ENCODE data around the gene SLC33A1. TPM values are rescaled to one million over a fixed set of nuclear protein-coding genes. Genes with fewer than 3 reads are reported as not detected.
"Not testable (repeated sequence)": the region's sequence is repeated elsewhere in the genome, so short reads cannot be mapped to it uniquely, and the experiment has no call there.

SLC33A1 gene
- total and polyA plus RNA-seq, 2 of the 13 experiments (the other 11 are each of a cell fraction or from before 2014, with no cell fraction given) = 20.0 to 32.1 TPM

DNA sequence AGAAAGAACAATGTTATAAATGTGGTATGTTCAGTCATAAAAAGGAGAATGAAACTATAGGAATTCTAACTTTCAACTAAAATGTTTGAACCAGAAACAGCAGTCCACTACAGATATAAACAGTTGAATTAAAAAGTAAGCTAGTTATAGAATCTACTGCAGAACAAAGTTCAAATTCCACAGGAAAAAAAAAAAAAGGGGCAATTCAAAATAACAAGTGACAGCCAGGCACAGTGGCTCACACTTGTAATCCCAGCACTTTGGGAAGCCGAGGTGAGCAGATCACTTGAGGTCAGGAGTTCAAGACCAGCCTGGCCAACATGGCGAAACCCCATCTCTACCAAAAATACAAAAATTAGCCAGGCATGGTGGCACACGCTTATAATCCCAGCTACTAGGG, 4.8 kb downstream of the SLC33A1 start:
- not testable (repeated sequence) for H3K27ac ChIP-seq (ENCODE audit: extremely low read length, insufficient read depth, low read length); H3K4me2 ChIP-seq (ENCODE audit: low read depth, low read length)
- 74% methylated on average over 3 of the region's 3 CpGs for WGBS (ENCODE audit: low lambda C conversion rate)

DNA sequence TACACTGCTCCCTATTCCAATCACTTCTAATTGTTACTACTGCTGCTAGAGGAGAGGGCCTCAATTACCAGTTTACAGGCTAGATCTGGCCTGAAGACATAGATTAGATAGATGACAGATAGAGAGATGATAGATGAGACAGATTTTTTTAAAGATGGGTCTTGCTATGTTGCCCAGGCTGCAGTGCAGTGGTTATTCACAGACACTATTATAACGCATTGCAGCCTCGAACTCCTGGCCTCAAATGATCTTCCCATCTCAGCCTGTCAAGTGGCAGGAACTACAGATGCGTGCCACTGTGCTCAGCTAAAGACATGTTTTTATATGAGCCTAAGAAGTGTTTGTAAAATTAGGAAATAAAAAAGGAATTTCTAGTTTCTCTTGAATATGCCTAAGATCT, 6.2 kb downstream of the SLC33A1 start:
- Histone ChIP-seq H2AFZ (ENCODE audit: low read length) (no peak overlapping the region), H3K4me1 (ENCODE audit: insufficient read depth, low read length) (peaks cover 48% of the 10 kb centered on the region), H3K4me2 (ENCODE audit: low read depth, low read length) (no peak overlapping the region; the same call in 1 of the 2 replicates), H3K27me3 (ENCODE audit: control insufficient read depth in 1 of 2, insufficient read depth in 2 of 2, low read length in 2 of 2) (no peaks in the 10 kb centered on the region; a peak in 1 of 5 replicates), H3K4me3 (replicated peaks in 1 of 3; ENCODE audit: insufficient read depth in 1 of 3, low read depth in 2 of 3, low read length in 3 of 3) (no peak overlapping the region), H3K9ac (ENCODE audit: insufficient read depth, low read depth, low read length) (no peak overlapping the region), H3K36me3 (replicated peaks in 1 of 2; ENCODE audit: control insufficient read depth in 1 of 2, insufficient read depth in 2 of 2, low read length in 2 of 2) (no peaks in the 10 kb centered on the region; a peak in 2 of 5 replicates), H3K9me3 (ENCODE audit: low read length) (no peaks in the 10 kb centered on the region), H4K20me1 (ENCODE audit: insufficient read depth, low read length) (peaks cover 6% of the 10 kb centered on the region; the same call in 1 of the 2 replicates), H3K79me2 (ENCODE audit: insufficient read depth, low read length) (peaks cover 48% of the 10 kb centered on the region), H3K27ac (ENCODE audit: extremely low read length, insufficient read depth, low read length) (no peak overlapping the region)
- 65% methylated on average over 3 of the region's 3 CpGs for WGBS (ENCODE audit: low lambda C conversion rate)
- ChIA-PET CTCF (ENCODE audit: low intra/inter-chr PET ratio, low total read pairs) (no interaction called here), POLR2A (no interaction called here)
- ATAC-seq (no peak), FAIRE-seq (no peak), DNase-seq (ENCODE audit: low spot score) (no peak)
- no TSS peak for BruUV-seq (replicated peaks)
- TF ChIP-seq BRD4 (CRISPR knock-in tag; IDR thresholded peaks at IDR 0.05) = no peak
- peak; percentile 92 for TF ChIP-seq ZNF121 (CRISPR knock-in tag; IDR thresholded peaks at IDR 0.05)
- TF ChIP-seq ZNF619 (CRISPR knock-in tag; IDR thresholded peaks at IDR 0.05) = no peak
- TF ChIP-seq ZSCAN31 (CRISPR knock-in tag; IDR thresholded peaks at IDR 0.05; ENCODE audit: low read depth) = no peak
- intact Hi-C loops (cut with micrococcal nuclease; ENCODE audit: unreplicated experiment) = no loop called here
- in situ Hi-C loops (cut with HindIII; ENCODE audit: extremely low pct_ligation_motif_present, low pct_unique_long_range_greater_than_20kb) = no loop called here

More for the DNA sequence above, 4.8 kb downstream of the SLC33A1 start:
- in situ Hi-C loops (cut with HindIII; ENCODE audit: extremely low pct_ligation_motif_present, low pct_unique_long_range_greater_than_20kb); H3K9me3 ChIP-seq (ENCODE audit: low read length); ATAC-seq; intact Hi-C loops (cut with micrococcal nuclease; ENCODE audit: unreplicated experiment); H2AFZ ChIP-seq (ENCODE audit: low read length); H3K27me3 ChIP-seq (ENCODE audit: control insufficient read depth in 1 of 2, insufficient read depth in 2 of 2, low read length in 2 of 2); CTCF ChIA-PET (ENCODE audit: low intra/inter-chr PET ratio, low total read pairs); H3K4me3 ChIP-seq (replicated peaks in 1 of 3; ENCODE audit: insufficient read depth in 1 of 3, low read depth in 2 of 3, low read length in 3 of 3); BruUV-seq (replicated peaks); FAIRE-seq; H3K9ac ChIP-seq (ENCODE audit: insufficient read depth, low read depth, low read length); DNase-seq (ENCODE audit: low spot score); H4K20me1 ChIP-seq (ENCODE audit: insufficient read depth, low read length); H3K36me3 ChIP-seq (replicated peaks in 1 of 2; ENCODE audit: control insufficient read depth in 1 of 2, insufficient read depth in 2 of 2, low read length in 2 of 2): not testable (repeated sequence)
- POLR2A ChIA-PET = interaction anchor here (1.1 kb wide), 1 partner anchor 44 kb away, joined by 4 read pairs; no protein-coding TSS in a partner anchor
- H3K79me2 ChIP-seq (ENCODE audit: insufficient read depth, low read length) = peaks cover 55% of the 10 kb centered on the region
- peaks cover 48% of the 10 kb centered on the region for H3K4me1 ChIP-seq (ENCODE audit: insufficient read depth, low read length)
- TF ChIP-seq, protein P1, sequence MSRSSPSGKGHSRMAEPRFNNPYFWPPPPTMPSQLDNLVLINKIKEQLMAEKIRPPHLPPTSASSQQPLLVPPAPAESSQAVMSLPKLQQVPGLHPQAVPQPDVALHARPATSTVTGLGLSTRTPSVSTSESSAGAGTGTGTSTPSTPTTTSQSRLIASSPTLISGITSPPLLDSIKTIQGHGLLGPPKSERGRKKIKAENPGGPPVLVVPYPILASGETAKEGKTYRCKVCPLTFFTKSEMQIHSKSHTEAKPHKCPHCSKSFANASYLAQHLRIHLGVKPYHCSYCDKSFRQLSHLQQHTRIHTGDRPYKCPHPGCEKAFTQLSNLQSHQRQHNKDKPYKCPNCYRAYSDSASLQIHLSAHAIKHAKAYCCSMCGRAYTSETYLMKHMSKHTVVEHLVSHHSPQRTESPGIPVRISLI (CRISPR knock-in tag; IDR thresholded peaks at IDR 0.05; ENCODE audit: borderline replicate concordance) = peak; percentile 51; the same call in 1 of the 2 replicates
